IMR-90 (cell line): ENCODE data around the gene CABP7. TPM values are rescaled to one million over a fixed set of nuclear protein-coding genes. Genes with fewer than 3 reads are reported as not detected.

Source experiments
- ATAC-seq: fragments of 200-7000 bp; cut with Tn5 transposase; 2 replicates; pipeline ENCODE4 v1.9.1; 2020; ENCODE audit warnings: low read depth, mild to moderate bottlenecking, moderate library complexity
- BruUV-seq: library from RNA; stranded (reverse); fragments of 400-500 nt; replicated peaks from 2 replicates; lab custom pipeline; 2021; lab: Mats Ljungman, UMichigan
- CTCF ChIA-PET: fragments of 300-600 bp; formaldehyde crosslinking; extraction: SDS; loops from one replicate; lab custom pipeline; 2021; ENCODE audit warnings: antibody characterized with exemption; lab: Yijun Ruan, JAX
- POLR2A ChIA-PET: fragments of 300-600 bp; sonication (Branson Sonifier 250); formaldehyde crosslinking; loops from one replicate; lab custom pipeline; 2022; ENCODE audit warnings: antibody characterized with exemption; ENCODE audit not compliant: unreplicated experiment; lab: Charles Lee
- DNase-seq: peaks from one replicate; pipeline ENCODE4 v3.0.0; 2013
- H2AFZ ChIP-seq: replicated peaks from 2 replicates; pipeline ENCODE3; 2013; ENCODE audit warnings: low read length, mild to moderate bottlenecking; ENCODE audit not compliant: poor library complexity
- H2AK5ac ChIP-seq: 2 replicates; pipeline ENCODE4 v1.6.1; 2013; ENCODE audit warnings: low read depth, low read length, inconsistent platforms
- H2AK9ac ChIP-seq: replicated peaks from 2 replicates; pipeline ENCODE3; 2013; ENCODE audit warnings: mild to moderate bottlenecking, low read depth, low read length, moderate library complexity; ENCODE audit not compliant: poor library complexity
- H2BK120ac ChIP-seq: 2 replicates; pipeline ENCODE4 v1.6.1; 2013; ENCODE audit warnings: low read depth, low read length, inconsistent platforms
- H2BK15ac ChIP-seq: 3 replicates; pipeline ENCODE4 v1.6.1; 2013; ENCODE audit warnings: low read depth, low read length, inconsistent platforms
- H2BK20ac ChIP-seq: 2 replicates; pipeline ENCODE4 v1.6.1; 2013; ENCODE audit warnings: low read depth, mild to moderate bottlenecking, inconsistent platforms, low read length, moderate library complexity
- H2BK5ac ChIP-seq: 2 replicates; pipeline ENCODE4 v1.6.1; 2013; ENCODE audit warnings: mild to moderate bottlenecking, low read depth, low read length, inconsistent platforms; ENCODE audit not compliant: poor library complexity, severe bottlenecking
- H3K14ac ChIP-seq: replicated peaks from 2 replicates; pipeline ENCODE4 v1.6.1; 2013; ENCODE audit warnings: low read depth, low read length, inconsistent platforms
- H3K18ac ChIP-seq: 2 replicates; pipeline ENCODE4 v1.6.1; 2013; ENCODE audit warnings: low read depth, low read length, control low read depth
- H3K23ac ChIP-seq: 2 replicates; pipeline ENCODE4 v1.6.1; 2013; ENCODE audit warnings: low read depth, low read length, inconsistent platforms
- H3K27ac ChIP-seq: 2 replicates; pipeline ENCODE4 v1.5.1; 2013; ENCODE audit warnings: mild to moderate bottlenecking, control low read depth, low read length; ENCODE audit not compliant: insufficient read depth
- H3K27me3 ChIP-seq: 2 replicates; pipeline ENCODE4 v1.6.1; 2013; ENCODE audit warnings: low read length; ENCODE audit not compliant: control insufficient read depth, insufficient read depth
- H3K36me3 ChIP-seq: 2 replicates; pipeline ENCODE4 v1.6.1; 2013; ENCODE audit warnings: low read length, mixed read lengths; ENCODE audit not compliant: control insufficient read depth, insufficient read depth
- H3K4ac ChIP-seq: 2 replicates; pipeline ENCODE4 v1.6.1; 2013; ENCODE audit warnings: low read depth, low read length, inconsistent platforms
- H3K4me1 ChIP-seq: 2 replicates; pipeline ENCODE4 v1.6.1; 2013; ENCODE audit warnings: low read length, mixed read lengths; ENCODE audit not compliant: control insufficient read depth, insufficient read depth
- H3K4me2 ChIP-seq: 2 replicates; pipeline ENCODE4 v1.6.1; 2013; ENCODE audit warnings: low read depth, mild to moderate bottlenecking, control low read depth, low read length, moderate library complexity
- H3K4me3 ChIP-seq: 2 replicates; pipeline ENCODE4 v1.5.1; 2013; ENCODE audit warnings: low read depth, mild to moderate bottlenecking, control low read depth, low read length, moderate library complexity; ENCODE audit not compliant: insufficient read depth
- H3K56ac ChIP-seq: 2 replicates; pipeline ENCODE4 v1.6.1; 2013; ENCODE audit warnings: low read length, inconsistent platforms; ENCODE audit not compliant: insufficient read depth; ENCODE audit errors: extremely low read depth
- H3K79me1 ChIP-seq, 2 experiments: 2 replicates each; pipeline ENCODE4 v1.6.1; 2013; ENCODE audit warnings: low read length in 2 of 2, inconsistent platforms in 1 of 2, low read depth in 1 of 2
- H3K9ac ChIP-seq: 2 replicates; pipeline ENCODE4 v1.6.1; 2013; ENCODE audit warnings: low read depth, low read length, control low read depth
- H3K9me1 ChIP-seq: 2 replicates; pipeline ENCODE4 v1.6.1; 2013; ENCODE audit warnings: low read length, inconsistent platforms; ENCODE audit not compliant: insufficient read depth
- H3K9me3 ChIP-seq: 2 replicates; pipeline ENCODE4 v1.6.1; 2013; ENCODE audit warnings: low read length; ENCODE audit not compliant: control insufficient read depth, insufficient read depth
- H4K20me1 ChIP-seq: 2 replicates; pipeline ENCODE4 v1.6.1; 2013; ENCODE audit warnings: low read length, inconsistent platforms; ENCODE audit not compliant: insufficient read depth
- H4K5ac ChIP-seq: 2 replicates; pipeline ENCODE4 v1.6.1; 2013; ENCODE audit warnings: mild to moderate bottlenecking, low read depth, low read length, control low read depth
- H4K8ac ChIP-seq, 2 experiments: 2 replicates each; pipeline ENCODE4 v1.6.1; 2013; ENCODE audit warnings: low read depth in 2 of 2, low read length in 2 of 2, control low read depth in 1 of 2, inconsistent platforms in 1 of 2
- H4K91ac ChIP-seq: 2 replicates; pipeline ENCODE4 v1.6.1; 2013; ENCODE audit warnings: low read depth, low read length, inconsistent platforms; ENCODE audit not compliant: insufficient read depth
- FOS ChIP-seq: fragments of 150-350 bp; IDR thresholded peaks from 2 replicates; pipeline ENCODE4 v1.6.1; 2016; ENCODE audit warnings: low read depth, low read length
- MAZ ChIP-seq: IDR thresholded peaks from 2 replicates; pipeline ENCODE4 v1.6.1; 2012; ENCODE audit warnings: low read depth, mild to moderate bottlenecking, low read length, improper control_type of control experiment, moderate library complexity, borderline replicate concordance
- MXI1 ChIP-seq: IDR thresholded peaks from 2 replicates; pipeline ENCODE4 v1.6.1; 2012; ENCODE audit warnings: low read depth, mild to moderate bottlenecking, low read length, moderate library complexity, borderline replicate concordance
- NFE2L2 ChIP-seq: fragments of 150-350 bp; IDR thresholded peaks from 2 replicates; pipeline ENCODE4 v1.6.1; 2016; ENCODE audit warnings: low read depth, mild to moderate bottlenecking, low read length
- POLR2A ChIP-seq: IDR thresholded peaks from 2 replicates; pipeline ENCODE4 v1.6.1; 2012; ENCODE audit warnings: mild to moderate bottlenecking, low read depth, low read length
- RCOR1 ChIP-seq: IDR thresholded peaks from 2 replicates; pipeline ENCODE4 v1.6.1; 2012; ENCODE audit warnings: mild to moderate bottlenecking, low read length, improper control_type of control experiment; ENCODE audit not compliant: insufficient replicate concordance
- SMC3 ChIP-seq: fragments of 150-350 bp; IDR thresholded peaks from 2 replicates; pipeline ENCODE4 v1.6.1; 2016; ENCODE audit warnings: low read depth, mild to moderate bottlenecking, antibody characterized with exemption, low read length, moderate library complexity
- WGBS, 2 experiments: methylation state at CpG; one replicate each; pipeline versions ENCODE4 v1.1.5 to v1.1.7; 2013; ENCODE audit warnings: missing lambda C conversion rate in 2 of 2; ENCODE audit not compliant: insufficient read length in 1 of 2; ENCODE audit errors: extremely low coverage in 2 of 2; 5-methylcytosine and 5-hydroxymethylcytosine counted together
- dilution Hi-C: fragments of 300-500 bp; cut with HindIII; formaldehyde crosslinking; loops from one replicate; pipeline ENCODE4 v1.14.3; 2018; ENCODE audit warnings: low sequenced_read_pairs; ENCODE audit not compliant: unreplicated experiment
- in situ Hi-C: fragments of 300-500 bp; cut with MboI; formaldehyde crosslinking; loops from 3 replicates; pipeline ENCODE4 v1.14.3; 2019; ENCODE audit warnings: low sequenced_read_pairs, inconsistent platforms, mixed read lengths
- intact Hi-C: fragments of 100-400 bp; cut with micrococcal nuclease; formaldehyde crosslinking; loops from 2 replicates; pipeline ENCODE4 v1.10.0; 2022
- polyA plus RNA-seq, 3 experiments: library from polyadenylated mRNA; depleted of rRNA; stranded (reverse); fragments of >200 nt; gene quantifications; 2 replicates each; pipeline ENCODE4 v1.2.3, GENCODE V29; 2012; ENCODE audit warnings: low replicate concordance in 1 of 3
- total RNA-seq: library from RNA; depleted of rRNA; stranded (reverse); fragments of >200 nt; gene quantifications from 2 replicates; pipeline ENCODE4 v1.2.3, GENCODE V29; 2012
- TF ChIP-seq, protein P1 (sequence below): fragments of 150-350 bp; IDR thresholded peaks from 2 replicates; pipeline ENCODE4 v1.6.1; 2016; ENCODE audit warnings: low read depth, mild to moderate bottlenecking, low read length, moderate library complexity, borderline replicate concordance
- TF ChIP-seq, protein P2 (sequence below): fragments of 150-350 bp; IDR thresholded peaks from 2 replicates; pipeline ENCODE4 v1.6.1; 2017; ENCODE audit warnings: mild to moderate bottlenecking, antibody characterized with exemption, low read length, low read depth

CABP7 gene
- total and polyA plus RNA-seq, 2 of the 4 experiments (the other 2 are of a cell fraction): under 0.01 to 0.03 TPM

- Histone ChIP-seq H3K4ac (no peak overlapping the region), H3K4me1 (0 out of 2 replicates have a peak, but pooled peaks cover 2% of the 10 kb centered on the region), H3K14ac (no peak overlapping the region), H3K36me3 (peaks cover 46% of the 10 kb centered on the region), H4K91ac (no peak overlapping the region), H3K9me1 (no peaks in the 10 kb centered on the region), H3K9me3 (no peaks in the 10 kb centered on the region), H2AK5ac (no peak overlapping the region), H3K79me1 (peaks cover 4 to 18% of the 10 kb centered on the region in 2 experiments; a peak in 3 of 4 replicates), H3K9ac (no peak overlapping the region), H3K4me2 (no peak overlapping the region), H3K23ac (no peak overlapping the region), H3K56ac (no peak overlapping the region), H2BK15ac (no peak overlapping the region), H3K4me3 (no peak overlapping the region), H4K20me1 (peaks cover 9% of the 10 kb centered on the region), H2BK120ac (no peak overlapping the region), H3K27ac (no peak overlapping the region), H2AFZ (no peak overlapping the region), H2BK5ac (no peak overlapping the region), H4K8ac (no peak overlapping the region), H4K5ac (no peak overlapping the region), H3K27me3 (no peaks in the 10 kb centered on the region), H3K18ac (no peak overlapping the region), H2BK20ac (no peak overlapping the region), H2AK9ac (no peak overlapping the region)
- TF ChIP-seq MXI1 (no peak), FOS (no peak), NFE2L2 (no peak), POLR2A (no peak), MAZ (no peak), RCOR1 (no peak), SMC3 (no peak)
- TF ChIP-seq, protein P1, sequence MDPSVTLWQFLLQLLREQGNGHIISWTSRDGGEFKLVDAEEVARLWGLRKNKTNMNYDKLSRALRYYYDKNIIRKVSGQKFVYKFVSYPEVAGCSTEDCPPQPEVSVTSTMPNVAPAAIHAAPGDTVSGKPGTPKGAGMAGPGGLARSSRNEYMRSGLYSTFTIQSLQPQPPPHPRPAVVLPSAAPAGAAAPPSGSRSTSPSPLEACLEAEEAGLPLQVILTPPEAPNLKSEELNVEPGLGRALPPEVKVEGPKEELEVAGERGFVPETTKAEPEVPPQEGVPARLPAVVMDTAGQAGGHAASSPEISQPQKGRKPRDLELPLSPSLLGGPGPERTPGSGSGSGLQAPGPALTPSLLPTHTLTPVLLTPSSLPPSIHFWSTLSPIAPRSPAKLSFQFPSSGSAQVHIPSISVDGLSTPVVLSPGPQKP: no peak
- TF ChIP-seq, protein P2, sequence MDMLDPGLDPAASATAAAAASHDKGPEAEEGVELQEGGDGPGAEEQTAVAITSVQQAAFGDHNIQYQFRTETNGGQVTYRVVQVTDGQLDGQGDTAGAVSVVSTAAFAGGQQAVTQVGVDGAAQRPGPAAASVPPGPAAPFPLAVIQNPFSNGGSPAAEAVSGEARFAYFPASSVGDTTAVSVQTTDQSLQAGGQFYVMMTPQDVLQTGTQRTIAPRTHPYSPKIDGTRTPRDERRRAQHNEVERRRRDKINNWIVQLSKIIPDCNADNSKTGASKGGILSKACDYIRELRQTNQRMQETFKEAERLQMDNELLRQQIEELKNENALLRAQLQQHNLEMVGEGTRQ: no peak
- dilution Hi-C loops (loop anchor here (25.0 kb wide), 1 partner anchor 344 kb away; no protein-coding TSS in a partner anchor), in situ Hi-C loops (no loop called here), intact Hi-C loops (no loop called here)
- WGBS, 2 experiments: no CpG with 5 or more reads among the region's 8 CpGs
- no peak for DNase-seq
- ChIA-PET CTCF (no interaction called here), POLR2A (no interaction called here)
- BruUV-seq: no TSS peak
- no peak for ATAC-seq
These were observed 26.6 kb upstream of the CABP7 start for GRCh38 chr22:29693161-29693560.
